ENCODE data around the gene PLBD1.

The PLBD1 gene

DNA sequence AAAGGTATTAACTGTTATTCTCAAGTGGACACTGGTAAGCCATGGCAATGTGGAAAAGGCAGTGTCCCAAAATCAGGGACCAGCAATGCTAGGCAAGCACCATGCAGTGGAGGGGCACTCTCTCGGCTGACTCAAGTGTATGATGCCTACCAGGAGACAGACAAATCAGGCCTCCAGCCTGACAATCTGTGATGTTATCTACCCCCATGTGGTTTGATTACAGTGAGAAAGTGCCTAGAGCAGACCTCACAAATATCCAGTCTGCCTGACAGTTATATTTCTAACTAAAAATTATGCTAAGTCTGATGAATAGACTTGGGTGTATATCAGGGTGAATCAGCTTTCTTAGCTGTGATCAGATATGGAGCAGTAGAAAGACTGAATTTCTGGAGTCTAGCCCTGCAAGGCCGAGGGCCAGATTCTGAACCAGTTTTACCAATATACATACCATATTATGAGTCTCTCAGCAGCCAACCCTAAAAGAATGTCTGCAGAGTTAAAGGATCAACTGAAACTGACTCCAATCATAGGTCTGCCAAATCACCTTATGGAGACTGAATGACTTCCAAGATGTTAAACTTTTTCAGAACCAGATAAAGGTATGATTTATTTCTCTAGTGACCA lies 3.2 kb downstream of the PLBD1 start:
- no peak for DNase-seq

DNA sequence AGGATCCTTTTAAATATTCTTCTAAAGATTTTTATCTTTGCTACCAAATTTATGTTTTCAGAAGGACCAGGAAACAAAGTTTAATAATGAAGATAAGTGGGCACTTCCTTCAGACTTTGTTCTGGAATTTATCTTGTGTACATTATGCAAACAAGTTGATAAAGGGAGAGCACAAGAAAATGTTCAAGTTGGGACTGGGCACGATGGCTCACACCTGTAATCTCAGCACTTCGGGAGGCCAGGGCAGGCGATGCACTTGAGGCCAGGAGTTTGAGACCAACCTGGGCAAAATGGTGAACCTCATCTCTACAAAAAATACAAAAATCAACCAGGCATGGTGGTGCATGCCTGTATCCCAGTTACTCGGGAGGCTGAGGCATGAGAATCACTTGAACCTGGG lies 4.6 kb downstream of the PLBD1 start:
- no peak for DNase-seq

DNA sequence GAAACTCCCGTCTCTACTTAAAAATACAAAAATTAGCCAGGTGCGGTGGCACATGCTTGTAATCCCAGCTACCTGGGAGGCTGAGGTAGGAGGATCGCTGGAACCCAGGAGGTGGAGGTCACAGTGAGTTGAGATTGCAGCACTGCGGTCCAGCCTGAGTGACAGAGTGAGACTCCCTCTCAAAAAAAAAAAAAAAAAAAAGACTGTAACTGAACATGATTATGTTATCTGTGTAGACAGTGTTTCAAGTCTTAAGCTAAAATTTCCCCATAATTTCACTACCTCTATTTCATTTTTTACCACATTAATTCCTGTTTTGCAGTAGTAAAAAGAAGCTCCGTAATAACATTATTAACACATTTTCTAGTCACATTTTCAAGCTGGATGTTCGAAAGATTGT lies 5.4 kb downstream of the PLBD1 start:
- no peak for DNase-seq

DNA sequence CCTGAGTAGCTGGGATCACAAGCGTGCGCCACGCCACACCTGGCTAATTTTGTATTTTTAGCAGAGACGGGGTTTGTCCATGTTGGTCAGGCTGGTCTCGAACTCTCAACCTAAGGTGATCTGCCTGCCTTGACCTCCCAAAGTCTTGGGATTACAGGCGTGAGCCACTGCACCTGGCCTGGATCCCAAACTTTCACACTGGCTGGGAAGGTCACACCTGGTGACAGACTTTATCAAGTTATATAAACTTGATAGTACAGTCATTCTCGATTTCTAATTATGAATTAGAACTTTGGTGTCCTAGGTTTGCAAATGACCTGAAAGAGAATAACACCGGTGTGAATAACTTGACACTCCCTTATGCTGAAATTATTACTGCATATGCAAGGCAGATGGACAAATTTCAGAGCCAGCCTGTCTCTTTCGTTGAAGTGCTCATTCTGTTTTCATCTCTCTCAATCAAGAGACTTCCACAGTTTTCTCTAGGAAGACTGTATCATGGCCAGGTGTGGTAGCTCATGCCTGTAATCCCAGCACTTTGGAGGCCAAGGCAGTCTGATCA lies 5.9 kb downstream of the PLBD1 start:
- DNase-seq: no peak

DNA sequence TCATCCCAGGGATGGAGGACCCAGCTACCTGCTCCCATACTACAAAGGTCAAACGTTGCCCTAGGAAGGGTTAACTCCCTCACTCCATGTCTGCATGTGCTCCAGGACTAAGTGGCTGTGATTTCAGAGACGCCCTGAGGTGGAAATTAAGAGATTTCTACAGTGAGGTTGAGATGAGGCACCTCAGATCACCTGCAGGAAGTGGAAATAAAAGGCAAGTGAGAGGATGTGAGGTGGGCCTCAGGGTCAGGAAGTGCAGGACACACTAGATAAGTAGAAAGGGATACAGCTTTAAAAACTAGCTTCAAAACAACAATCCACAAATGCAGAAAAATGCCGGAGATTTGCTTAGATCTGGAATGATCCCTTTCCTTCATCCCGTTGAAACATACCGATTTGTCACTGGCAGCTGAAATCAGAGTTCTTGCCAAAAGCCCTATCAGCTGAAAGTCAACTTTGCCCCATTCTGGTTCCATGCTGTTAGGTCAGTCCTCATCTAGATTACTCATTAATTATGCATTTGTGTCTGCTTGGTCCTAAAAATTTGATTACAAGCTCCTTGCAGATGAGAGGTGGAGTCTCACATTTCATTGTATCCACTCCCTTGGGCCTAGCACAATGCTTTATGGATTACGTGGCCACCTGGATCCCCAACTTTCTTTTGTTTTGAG lies 6.6 kb downstream of the PLBD1 start:
- no peak for DNase-seq

DNA sequence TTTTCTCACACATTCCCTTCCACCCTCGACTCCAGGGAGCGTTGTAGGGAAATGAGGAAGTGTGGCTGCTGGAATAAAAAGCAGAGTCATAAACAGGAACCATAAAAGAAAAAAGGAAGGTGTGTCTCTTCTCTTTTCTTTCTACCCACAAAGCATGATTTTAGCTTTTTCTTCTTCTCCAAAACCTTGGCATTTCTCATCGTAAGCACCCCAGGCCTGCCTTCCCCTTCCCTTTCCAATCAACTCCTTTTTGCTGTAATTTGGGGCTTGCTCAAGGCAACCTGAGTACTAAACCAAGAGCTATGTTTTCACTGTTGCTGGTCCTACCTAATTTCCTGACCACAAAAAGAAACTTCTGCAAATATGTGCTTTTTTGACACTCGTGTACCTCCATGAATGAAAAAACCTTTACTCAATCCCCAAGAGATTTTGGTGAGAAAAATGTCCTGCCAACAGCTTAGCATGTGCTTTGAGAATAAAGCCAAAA lies 9.2 kb downstream of the PLBD1 start:
- no peak for DNase-seq

DNA sequence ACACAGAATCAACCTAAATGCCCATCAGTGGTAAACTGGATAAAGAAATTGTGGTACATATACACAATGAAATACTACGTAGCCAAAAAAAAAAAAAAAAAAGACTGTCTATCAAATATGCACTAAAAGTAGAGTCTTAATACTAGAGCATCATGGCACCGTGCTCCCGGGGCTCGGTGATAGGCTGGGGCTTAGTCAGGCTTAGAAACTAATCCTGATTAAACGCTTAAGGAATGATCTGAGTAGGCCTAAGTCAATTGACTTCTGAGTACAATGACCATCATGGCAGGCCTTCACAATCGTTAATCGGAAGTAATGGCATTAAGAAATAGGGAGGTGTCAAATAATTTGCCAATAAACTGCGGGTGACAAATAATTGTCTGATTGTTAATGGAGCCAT lies 9.7 kb downstream of the PLBD1 start:
- DNase-seq: no peak

DNA sequence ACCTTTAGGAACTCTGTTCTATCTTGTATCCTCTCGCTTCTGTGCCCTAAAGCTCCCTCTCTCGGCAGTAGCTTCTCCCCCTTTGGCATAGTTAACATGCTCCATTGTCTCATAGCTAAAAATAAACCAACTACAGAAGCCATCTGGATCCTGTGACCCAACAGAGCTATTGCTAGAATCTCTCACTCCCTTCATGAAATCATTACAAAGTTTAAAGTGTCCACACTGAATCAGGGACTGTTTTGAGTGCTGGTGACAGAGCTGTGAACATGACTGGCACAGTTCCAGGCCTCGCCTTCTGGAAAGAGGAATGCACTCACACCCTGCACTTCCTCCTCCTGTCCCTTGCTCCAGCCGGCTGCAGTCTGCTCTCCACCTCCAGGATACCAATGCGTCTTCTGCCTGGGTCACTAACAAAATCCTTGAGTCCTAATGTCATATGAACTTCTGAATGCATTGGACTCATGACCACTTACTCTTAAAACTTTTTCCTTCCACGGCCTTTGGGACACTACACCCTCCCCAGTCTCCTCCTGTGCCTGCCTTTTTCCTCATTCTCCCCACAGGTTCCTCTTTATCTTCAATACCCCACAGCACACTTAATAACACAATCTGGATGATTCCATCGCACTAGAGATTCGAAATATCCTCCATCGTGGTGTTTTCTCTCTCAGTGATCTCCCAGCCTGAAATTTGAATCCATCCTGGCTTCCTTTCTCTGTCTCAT lies 13.2 kb downstream of the PLBD1 start:
- peak in 1 of 3 experiments; percentile 29 for DNase-seq

DNA sequence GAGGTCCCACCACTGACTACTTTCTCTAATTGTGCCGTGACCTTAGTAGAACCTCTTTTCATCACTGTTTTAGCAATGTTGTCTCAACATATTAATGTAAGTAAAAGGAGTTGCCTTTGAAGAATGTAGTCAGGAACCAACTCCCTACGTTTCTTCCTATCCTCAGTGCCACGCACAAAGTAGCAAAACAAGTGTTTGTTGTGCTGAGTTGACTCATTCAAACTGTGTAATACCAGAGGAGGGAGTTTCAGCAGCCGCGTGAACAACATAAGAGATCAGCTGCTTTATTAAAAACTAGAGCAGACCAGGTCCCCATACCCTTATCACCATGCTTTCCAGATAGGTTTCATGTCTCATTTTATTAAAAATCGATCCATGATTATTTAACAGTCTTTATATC lies 19.1 kb downstream of the PLBD1 start:
- no peak for DNase-seq

DNA sequence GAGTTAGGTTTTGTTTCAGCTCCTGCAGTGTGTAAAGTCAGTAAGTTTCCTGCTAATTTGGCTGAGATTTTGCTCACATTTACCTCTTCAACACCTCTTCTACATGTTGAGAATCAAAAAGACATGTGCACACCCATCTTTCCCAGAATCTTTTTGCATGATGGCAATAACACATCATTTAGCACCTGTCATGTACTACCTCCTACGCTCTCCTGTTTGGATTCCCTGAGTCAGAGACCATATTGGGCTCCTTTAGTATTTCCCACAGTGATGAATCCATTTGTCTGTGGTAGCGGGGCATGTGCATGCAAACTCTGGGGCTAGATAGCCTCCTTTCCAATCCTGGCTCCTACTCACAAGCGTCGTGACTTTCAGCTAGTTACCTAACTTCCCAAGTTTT lies 20.1 kb downstream of the PLBD1 start:
- no peak for DNase-seq

DNA sequence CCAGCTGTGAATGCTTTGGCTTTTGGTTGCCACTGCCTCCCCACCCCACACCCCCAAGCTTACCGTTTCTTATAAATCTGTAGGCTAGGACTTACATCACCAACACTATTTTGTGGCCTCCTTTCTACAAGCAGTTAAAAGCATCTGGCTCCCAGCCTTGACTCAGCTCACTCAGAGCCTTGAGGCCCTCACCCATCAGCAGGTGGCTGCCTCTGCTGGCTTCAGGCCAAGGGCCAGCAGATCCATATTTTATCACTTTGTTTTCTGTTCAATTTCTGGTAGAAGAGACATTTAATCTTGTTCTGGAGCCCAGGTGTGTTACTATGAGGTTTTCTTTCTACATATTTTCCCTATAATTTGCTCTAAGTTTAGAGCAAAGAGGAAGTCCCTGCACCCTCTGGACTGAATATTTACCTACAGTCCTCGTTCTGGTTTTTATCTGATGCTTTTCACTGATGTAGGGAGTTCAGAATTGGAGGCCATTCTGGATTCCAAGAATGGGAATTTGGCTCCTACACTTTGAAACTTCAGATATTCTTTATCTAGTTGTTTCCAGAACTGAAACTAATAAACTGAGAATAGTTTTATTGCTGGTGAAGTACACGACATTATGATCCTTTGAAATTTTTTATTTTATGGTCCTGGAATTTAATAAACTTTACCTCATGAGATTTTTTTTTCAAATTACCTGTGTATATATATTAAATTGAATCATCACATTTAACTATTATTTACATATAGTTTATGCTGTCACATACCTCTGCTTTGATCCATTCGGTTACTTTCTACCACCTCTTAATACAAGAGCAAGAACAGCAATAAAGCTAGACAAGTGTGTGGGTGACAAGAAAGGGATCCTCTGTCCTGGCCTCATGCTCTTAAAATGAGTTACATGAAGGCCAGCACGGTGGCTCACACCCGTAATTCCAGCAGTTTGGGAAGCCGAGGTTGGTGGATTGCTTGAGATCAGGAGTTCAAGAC lies 22.2 kb downstream of the PLBD1 start:
- DNase-seq: peak in 1 of 3 experiments; percentile 9

DNA sequence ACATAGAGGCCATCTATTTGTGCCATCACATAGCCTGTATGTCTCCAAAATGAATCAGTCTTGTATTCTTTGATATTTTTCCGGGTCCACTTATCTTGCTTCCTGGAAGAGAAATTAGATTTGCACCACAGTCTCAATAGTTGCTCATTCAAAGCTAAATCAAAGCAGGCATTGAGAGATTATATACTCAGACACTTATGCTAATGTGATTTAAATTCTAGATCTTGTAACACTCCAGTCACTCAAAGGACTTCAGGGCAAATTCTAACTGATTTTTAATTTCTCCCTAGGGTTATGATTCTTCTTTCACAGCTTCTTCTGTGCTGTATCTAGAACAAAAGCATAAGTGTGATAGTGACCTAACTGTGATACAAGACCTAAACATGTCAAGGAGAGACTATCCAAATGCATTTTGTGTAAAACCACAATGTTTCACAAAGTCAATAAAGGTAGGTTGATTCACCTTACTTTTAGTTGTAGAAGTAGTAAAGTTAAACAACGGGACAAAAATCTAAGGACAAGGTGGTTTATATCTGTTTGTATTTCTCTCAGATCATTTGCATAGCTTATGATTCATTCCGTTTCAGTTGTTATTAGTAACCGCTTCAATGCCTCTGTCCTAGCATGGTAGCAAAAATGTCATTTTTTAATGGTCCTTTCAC lies 26.8 kb downstream of the PLBD1 start:
- DNase-seq: no peak

DNA sequence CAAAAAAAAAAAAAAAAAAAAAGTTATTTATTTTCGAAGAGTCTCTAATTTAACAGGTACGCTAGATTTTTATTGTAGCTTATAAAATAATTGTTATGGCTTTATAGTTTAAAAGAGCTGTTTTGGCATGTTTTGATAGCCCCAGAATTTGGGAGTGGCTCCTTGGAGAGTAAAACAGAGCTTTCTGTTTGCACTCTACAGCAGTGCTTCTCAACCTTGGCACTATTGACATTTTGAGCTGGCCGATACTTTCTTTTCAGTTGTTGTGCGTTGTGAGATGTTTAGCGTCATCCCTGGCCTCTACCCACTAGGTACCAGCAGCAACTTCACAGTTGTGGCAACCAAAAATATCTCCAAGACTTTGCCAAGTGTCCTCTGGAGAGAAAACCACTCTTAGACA lies 30.6 kb downstream of the PLBD1 start:
- DNase-seq: no peak

DNA sequence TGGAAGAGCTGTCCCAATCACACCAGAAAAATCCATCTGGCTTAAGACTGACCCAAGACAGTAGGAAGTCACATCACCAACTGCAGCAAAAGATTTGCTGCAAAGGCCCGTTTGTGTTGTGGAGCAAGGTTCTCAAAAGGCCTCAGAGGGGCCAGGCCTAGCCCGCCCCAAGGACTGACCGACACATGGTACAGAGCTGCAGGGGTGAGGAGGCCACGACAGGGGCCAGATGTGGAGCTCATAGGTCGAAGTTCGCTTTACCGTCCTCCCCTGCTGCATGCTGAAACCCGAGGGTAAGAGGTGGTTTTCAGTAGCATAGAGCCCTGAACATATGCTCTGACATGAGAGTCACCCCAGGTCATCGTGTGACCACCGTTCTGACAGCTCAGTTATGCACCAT lies 35.5 kb downstream of the PLBD1 start:
- no peak for DNase-seq

DNA sequence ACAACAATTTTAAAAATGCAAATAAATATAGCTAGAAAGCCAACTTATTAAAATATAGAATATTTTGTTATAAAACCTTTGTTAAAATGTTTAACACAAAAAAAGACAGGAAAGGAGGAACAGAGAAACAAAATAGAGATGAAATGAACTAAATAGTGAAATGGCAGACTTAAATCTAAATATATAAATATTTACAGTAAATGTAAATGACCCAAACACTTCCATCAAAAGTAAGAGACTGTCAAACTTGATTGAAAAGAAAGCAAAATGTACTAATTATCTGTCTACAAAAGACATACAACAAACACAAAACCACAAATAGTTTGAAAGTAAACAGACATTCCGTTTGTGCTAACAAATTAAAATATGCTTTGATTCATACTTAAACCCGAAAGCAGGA lies 41.7 kb downstream of the PLBD1 start:
- DNase-seq: no peak

DNA sequence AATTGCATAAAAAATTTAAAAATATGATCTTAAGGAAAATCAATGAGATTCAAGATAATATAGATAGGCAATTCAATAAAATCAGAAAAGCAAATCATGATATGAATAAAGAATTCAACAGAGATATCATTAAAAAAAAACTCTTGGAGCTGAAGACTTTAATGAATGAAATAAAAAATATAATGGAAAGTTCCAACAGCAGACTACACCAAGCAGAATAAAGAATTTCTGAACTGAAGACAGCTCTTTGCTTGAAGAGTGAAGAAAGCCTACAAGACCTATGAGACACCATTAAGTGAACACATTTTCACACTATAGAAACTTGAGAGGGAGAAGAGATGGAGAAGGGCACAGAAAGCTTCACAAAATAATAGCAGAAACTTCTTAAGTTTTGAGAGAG lies 45.9 kb downstream of the PLBD1 start:
- no peak for DNase-seq

DNA sequence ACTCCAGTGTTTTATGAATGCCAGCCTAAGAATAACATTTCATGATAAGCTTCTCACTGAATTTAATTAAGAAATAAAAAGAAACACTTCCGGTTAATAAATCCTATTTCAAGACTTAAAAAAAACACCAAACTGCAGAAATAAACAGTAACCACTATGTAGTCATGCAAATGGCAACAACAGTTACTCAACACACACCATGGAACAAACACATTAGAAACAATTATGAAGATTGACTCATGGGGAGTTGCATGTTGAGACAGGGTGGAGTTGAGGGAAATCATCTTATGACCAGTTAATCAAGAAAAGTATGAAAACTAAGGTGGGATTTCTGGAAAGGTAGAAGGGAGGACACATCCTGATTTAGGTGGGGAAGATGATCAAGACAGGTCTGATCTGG lies 52.7 kb downstream of the PLBD1 start:
- peak in 1 of 3 experiments; percentile 49 for DNase-seq

DNA sequence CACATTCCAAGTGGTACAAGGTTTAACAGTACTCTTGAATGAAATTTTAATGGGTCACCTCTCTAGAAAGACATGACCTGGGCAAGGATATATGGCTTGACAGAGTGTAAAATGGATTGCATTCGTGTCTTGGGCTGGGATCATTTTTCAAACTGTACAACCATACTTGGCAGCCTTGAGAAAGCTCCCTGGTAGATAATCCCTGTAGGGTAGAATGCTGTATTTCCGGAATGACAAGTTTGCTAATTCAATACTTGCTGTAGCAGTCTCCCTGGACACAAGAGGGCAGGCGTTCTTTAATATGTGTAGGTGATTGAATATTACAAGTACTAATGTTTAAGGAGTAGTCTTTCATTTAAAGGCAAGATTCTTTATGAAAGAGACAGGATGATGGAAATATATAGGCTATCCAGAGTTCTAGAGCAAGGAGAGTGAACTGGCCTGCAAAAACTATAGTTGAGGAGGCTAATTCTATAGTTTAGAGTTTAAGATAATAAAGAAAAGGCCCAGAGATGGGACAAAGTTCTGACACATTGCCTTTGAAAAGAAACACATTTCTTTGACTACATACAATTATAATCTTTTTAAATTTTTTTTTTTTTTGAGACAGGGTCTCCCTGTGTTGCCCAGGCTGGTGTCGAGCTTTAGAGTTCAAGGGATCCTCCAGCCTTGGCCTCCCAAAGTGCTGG lies 53.4 kb downstream of the PLBD1 start:
- DNase-seq: peak in 2 of 3 experiments; percentile 46 to 85

DNA sequence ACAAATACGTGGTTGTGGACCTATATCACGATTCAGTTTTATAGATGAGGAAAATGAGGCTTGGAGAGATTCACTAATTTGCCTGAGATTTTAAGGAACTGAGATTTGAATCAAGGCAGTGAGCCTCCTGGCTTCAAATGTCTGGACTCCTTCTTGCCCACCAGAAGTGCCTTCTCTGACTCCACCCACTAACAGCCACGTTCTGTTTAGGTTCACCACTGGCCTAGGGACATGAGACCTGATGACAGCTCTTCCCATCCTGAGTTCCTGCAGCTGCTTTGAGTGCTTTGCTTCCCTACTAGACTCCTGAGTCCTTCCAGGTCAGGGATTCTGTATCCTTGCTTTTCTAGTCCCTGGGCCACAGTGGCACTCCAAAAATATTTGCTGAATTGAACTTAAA lies 57.1 kb downstream of the PLBD1 start:
- DNase-seq: no peak

DNA sequence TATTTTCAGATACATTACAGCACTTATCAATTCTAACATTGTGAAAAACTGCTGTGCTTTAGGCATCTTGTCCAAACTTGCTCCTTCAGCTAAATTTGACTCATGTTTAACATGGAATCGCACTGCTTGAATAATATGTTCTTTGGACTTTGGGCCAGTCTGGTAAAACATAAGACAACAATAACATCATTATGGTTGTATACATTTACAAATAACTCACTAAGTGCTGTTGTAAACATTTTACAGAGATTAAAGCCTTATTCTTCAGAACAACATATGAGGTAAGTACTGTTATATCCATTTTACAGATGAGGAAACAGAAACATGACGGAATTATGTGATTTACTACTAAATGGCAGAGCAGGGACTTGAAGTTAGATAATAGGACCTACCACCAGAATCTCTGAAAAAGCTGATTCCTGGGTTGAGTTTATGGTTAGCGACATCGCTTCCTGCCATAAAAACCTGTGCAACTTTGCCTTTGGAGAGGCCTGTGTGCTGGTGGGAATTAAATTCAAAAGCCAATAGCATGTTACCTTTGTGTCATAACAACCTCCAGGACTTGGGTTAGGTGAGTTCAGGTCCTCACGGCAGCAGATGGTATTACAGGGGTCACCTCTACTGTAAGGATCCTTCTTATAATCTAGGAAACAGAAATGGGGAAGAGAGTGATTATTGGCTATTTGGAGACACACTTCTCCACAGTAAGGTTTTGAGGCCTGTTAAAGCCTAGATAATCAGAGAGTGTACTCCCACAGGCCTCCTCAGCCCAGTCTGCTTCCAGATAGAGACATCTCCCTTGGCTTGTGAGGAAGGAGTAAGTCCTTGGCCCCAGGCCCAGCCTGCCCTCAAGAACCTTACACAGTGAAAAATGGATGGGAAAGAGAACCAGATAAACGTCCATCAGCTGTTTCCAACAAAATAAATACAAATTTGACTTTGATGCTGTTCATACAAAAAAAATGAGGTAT lies 61.8 kb downstream of the PLBD1 start:
- DNase-seq: no peak
